ENCODE results near the gene ISCU. TPM values are rescaled to one million over a fixed set of nuclear protein-coding genes. Genes with fewer than 3 reads are reported as not detected.

Gene ISCU
- total and polyA plus RNA-seq, 2 donors (not counting 3 experiments of a cell fraction or from before 2014, with no cell fraction given): 74.8 to 78.6 TPM

GRCh38 chr12:108604208-108604941 is 42.0 kb downstream of the ISCU start:
- no peak overlapping the region for H2AFZ ChIP-seq (ENCODE audit: low read depth, low read length)
- dilution Hi-C loops (cut with MboI; ENCODE audit: extremely low pct_ligation_motif_present, low sequenced_read_pairs): no loop called here
- H3K9me3 ChIP-seq (replicated peaks; ENCODE audit: control insufficient read depth, insufficient read depth, low read length): no peaks in the 10 kb centered on the region
- H3K36me3 ChIP-seq (ENCODE audit: control insufficient read depth in 2 of 2, extremely low read depth in 1 of 2, insufficient read depth in 2 of 2, low read length in 2 of 2): no peaks in the 10 kb centered on the region
- intact Hi-C loops (cut with micrococcal nuclease): no loop called here
- no peaks in the 10 kb centered on the region for H3K27me3 ChIP-seq (ENCODE audit: control insufficient read depth in 2 of 2, insufficient read depth in 2 of 2, low read length in 2 of 2)
- ChIA-PET CTCF (interaction anchor here (0.8 to 1.2 kb wide), 2 partner anchors 14 to 16 kb away, joined by 3 to 5 read pairs; no protein-coding TSS in a partner anchor), POLR2A (no interaction called here)
- no peaks in the 10 kb centered on the region for H3K79me2 ChIP-seq (ENCODE audit: control insufficient read depth, insufficient read depth, low read length)
- H3K4me3 ChIP-seq (replicated peaks in 1 of 3; ENCODE audit: insufficient read depth in 1 of 3, low read depth in 1 of 3, low read length in 3 of 3): no peak overlapping the region
- H3K9ac ChIP-seq (replicated peaks; ENCODE audit: extremely low read depth, insufficient read depth, low read length): no peak overlapping the region
- no peak for FAIRE-seq
- no peaks in the 10 kb centered on the region for H3K4me1 ChIP-seq (ENCODE audit: control insufficient read depth, extremely low read depth, insufficient read depth, low read length)
- TF ChIP-seq MYC (IDR thresholded peaks at IDR 0.05; ENCODE audit: low read depth, low read length) (no peak), GATA2 (IDR thresholded peaks at IDR 0.05; ENCODE audit: insufficient read depth, insufficient read length, low read depth, low read length) (no peak), CTCF (IDR thresholded peaks at IDR 0.05; ENCODE audit: extremely low read depth in 1 of 2, insufficient read depth in 1 of 2, low read depth in 1 of 2, low read length in 2 of 2) (no peak), EZH2 (IDR thresholded peaks at IDR 0.05; ENCODE audit: borderline replicate concordance, low read depth, low read length, severe bottlenecking) (no peak), POLR2AphosphoS5 (IDR thresholded peaks at IDR 0.05; ENCODE audit: insufficient read depth, low read depth, low read length) (no peak), MAX (IDR thresholded peaks at IDR 0.05; ENCODE audit: insufficient read depth, insufficient read length) (no peak), JUN (IDR thresholded peaks at IDR 0.05; ENCODE audit: borderline replicate concordance, insufficient read depth, insufficient read length, low read depth) (no peak), FOS (IDR thresholded peaks at IDR 0.05; ENCODE audit: borderline replicate concordance, insufficient read depth, low read length) (no peak)
- BruUV-seq (replicated peaks): no TSS peak
- no peaks in the 10 kb centered on the region for H3K9me1 ChIP-seq (replicated peaks; ENCODE audit: control insufficient read depth, extremely low read depth, insufficient read depth, low read length)
- H3K4me2 ChIP-seq (ENCODE audit: insufficient read depth, low read length): no peak overlapping the region
- DNase-seq (ENCODE audit: low read depth, low spot score): no peak
- H3K27ac ChIP-seq (ENCODE audit: insufficient read depth, low read depth, low read length): no peak overlapping the region
- H4K20me1 ChIP-seq (replicated peaks; ENCODE audit: control insufficient read depth, extremely low read depth, insufficient read depth, low read length): no peaks in the 10 kb centered on the region
